ENCODE data around the gene FOXK1. TPM values are rescaled to one million over a fixed set of nuclear protein-coding genes. Genes with fewer than 3 reads are reported as not detected.
"Not testable (repeated sequence)": the region's sequence is repeated elsewhere in the genome, so short reads cannot be mapped to it uniquely, and the experiment has no call there.

FOXK1 gene
- polyA plus RNA-seq, 1 donor, result 17.1 TPM

DNA sequence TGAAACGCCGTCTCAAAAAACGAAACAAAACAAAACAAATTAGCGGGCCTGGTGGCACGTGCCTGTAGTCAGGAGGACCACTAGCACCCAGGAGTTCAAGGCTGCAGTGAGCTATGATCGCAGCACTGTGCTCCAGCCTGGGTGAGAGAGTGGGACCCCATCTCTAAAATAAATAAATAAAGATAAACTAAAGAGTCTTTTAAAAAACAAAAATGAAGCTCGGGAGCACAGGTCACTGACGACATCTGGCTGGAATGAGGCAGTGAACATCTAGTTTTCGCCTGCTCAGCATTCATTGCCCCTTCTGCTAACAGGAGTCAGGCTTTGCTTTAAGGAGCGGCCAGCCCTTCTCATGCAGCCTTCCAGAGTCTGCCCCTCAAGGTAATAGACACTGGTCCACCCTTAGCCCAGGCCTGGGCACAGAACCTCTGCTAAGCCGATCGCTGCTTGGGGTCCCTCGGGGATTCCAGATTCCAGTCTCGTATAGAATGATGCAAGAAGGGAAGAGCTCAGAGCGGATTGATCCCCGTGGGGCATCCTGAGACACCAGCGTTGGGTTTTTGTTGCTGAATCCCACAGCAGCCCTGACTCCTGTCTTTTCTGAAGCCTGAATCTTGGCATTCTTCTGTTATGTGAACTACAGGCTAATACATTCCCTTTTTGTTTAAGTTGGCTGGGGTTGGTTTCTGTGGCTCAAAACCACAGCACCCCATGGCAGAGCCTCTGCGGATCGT is 14.2 kb upstream of the FOXK1 start:
- no peak for DNase-seq (ENCODE audit: low read depth)

DNA sequence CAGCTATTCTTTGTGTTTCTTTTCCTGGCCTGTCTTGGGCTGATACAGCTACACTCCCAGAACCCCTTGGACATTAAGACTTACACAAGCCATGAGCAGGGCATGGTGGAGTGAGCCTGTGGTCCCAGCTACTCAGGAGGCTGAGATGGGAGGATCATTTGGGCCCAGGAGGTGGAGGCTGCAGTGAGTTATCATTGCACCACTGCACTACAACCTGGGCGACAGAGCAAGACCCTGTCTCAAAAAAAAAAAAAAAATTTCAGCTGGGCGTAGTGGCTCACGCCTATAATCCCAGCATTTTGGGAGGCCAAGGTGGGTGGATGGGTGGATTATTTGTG is 13.6 kb upstream of the FOXK1 start:
- DNase-seq (ENCODE audit: low read depth), result no peak

DNA sequence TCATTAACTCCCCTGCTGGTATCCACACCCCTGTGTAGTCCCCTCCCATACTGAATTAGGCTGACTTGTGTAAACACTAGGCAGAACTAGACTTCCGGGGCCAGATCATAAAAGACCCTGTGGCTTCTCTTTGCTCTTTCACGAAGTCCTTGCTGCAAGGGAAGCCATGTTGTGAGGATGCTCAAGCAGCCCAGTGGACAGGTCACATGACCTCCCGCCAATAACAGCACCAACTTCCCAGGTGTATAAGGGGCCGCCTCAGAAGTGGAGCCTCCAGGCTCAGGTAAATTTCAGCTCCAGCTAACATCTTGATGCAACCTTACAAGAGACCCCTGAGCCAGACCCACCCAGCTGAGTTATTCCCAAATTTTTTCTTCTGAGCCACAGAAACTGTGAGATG is 11.3 kb upstream of the FOXK1 start:
- DNase-seq (ENCODE audit: low read depth), result no peak

DNA sequence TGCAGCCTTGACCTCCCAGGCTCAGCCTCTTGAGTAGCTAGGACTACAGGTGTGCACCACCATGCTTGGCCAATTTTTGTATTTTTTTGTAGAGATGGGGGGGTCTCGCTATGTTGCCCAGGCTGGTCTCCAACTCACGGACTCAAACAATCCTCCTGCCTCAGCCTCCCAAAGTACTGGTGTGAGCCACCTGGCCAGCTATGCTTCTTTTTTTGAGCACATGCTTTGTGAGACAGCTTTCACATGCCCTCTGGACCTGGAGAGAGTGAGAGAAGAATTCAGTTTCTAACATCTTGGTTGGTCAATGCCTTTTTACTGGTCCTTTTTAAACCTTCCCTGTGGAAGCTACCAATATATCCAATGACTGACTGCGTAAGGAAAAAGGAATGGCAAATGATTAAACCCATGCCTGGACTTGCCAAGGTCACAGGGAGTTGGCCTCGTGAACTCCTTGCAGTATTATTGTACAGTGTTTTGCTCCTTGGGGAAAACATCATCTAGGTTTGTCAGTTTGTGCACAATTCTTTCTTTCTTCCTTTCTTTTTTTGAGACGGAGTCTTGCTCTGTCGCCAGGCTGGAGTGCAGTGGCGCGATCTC is 6.2 kb upstream of the FOXK1 start:
- no peak for DNase-seq (ENCODE audit: low read depth)

DNA sequence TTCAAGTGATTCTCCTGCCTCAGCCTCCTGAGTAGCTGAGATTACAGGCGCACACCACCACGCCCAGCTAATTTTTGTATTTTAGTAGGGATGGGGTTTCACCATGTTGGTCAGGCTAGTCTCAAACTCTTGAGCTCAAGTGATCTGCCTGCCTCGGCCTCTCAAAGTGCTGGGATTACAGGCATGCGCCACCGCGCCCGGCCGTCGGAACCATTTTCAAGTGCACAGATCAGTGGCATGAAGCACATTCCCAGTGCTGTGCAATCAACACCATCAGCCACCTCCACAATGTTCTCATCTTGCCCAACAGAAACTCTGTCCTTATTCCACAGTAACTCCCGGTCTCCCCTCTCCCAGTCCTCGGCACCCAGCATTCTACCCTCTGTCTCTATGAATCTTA is 4.6 kb upstream of the FOXK1 start:
- DNase-seq (ENCODE audit: low read depth), result not testable (repeated sequence)

DNA sequence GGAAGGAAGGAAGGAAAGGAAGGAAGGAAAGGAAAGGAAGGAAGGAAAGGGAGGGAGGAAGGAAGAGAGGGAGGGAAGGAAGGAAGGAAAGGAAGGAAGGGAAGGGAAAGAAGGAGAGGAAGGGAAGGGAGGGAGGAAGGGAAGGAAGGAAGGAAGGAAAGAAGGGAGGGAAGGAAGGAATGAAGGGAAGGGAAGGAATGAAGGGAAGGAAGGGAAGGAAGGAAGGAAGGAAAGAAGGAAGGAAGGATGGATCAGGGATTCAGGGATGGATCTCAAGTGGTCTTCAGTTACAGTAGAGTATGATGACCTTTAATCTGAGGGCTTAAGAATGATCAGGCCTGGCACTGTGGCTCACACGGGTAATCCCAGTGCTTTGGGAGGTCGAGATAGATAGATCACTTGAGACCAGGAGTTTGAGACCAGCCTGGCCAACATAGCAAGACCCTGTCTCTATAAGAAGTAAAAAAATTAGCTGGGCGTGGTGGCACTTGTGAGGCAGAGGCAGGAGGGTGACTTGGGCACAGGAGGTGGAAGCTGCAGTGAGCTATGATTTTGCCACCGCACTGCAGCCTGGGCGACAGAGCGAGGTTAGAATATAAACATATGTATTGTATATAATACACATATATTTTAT is 760 bp upstream of the FOXK1 start:
- no peak for DNase-seq (ENCODE audit: low read depth)

DNA sequence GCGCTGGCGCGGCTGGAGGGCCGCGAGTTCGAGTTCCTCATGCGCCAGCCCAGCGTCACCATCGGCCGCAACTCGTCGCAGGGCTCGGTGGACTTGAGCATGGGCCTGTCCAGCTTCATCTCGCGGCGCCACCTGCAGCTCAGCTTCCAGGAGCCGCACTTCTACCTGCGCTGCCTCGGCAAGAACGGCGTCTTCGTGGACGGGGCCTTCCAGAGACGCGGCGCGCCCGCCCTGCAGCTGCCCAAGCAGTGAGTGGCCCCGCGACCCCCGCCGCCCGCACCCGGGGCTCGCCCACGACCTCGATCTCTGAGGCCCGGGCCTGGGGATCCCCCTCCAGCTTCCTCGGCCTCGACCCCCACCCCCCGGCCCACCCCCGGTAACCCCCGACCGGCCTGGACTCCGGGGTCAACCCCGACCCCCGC is 537 bp downstream of the FOXK1 start:
- DNase-seq (ENCODE audit: low read depth), result no peak

DNA sequence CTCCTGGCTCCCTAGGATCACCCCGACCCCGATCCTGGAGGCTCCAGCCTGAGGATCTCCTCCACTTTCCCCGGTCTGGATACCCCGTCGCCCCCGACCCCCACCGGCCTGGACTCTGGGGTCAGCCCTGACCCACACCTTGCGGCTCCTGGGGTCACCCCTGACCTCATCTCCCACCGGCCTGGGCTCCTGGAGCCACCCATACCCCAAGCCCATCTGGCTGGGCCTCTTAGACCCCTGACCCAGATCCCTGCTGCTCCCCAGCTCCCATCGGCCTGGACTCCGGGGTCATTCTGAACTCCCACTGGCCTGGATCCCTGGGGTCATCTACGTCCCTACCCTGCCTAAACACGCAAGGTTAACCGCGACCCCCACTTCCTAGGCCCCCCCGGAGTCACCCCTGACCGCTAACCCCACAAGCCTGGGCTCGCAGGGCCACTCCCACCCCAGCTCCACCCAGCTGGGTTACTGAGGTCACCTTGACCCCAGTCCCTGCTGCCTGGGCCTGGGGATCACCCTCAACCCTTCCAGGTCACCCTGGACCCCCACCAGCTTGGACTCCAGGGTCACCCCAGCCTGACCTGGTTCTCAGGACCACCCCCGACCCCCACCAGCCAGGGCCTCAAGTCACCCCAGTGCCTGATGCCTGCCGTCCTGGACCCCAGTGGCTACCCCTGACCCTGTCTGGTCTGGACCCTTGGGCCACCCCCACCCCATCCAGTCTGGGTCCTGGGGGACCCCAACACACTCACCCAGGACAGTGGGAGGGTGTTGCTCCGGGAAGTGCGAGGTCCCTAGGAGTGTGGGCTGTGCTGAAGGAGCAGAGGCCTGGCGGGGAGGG is 1.2 kb downstream of the FOXK1 start:
- no peak for DNase-seq (ENCODE audit: low read depth)

DNA sequence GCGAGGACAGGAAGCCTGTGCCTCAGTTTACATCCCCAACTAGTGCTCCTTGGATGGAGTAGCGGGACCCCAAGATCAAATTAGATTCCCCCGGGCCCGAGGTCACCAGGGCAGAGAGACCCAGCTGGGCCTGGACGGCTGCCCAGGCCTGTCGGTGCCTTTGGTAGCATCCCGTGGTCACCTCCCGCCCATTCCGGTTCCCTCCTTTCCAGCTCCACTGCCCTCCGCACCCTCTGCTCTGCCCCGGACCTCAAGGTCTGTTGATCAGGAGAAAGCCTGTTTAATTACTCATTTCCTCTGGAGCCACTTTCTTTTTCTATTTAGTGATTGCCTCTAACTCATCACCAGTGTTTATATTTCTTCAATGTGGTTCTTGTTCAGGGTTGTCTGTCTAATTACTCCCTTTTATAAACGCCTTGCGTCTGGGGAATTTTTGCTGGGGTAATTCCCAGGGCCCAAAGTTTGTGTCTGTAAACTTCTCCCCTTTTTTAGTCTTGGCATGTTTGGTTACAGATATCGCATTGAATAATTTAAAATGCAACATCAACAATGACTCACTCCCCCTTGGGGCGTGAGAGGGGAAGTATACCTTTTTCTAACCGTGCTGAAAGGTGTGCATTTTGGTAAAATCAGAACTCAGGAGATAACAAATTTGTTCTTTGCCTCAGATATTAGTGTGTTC is 1.9 kb downstream of the FOXK1 start:
- DNase-seq (ENCODE audit: low read depth), result no peak

DNA sequence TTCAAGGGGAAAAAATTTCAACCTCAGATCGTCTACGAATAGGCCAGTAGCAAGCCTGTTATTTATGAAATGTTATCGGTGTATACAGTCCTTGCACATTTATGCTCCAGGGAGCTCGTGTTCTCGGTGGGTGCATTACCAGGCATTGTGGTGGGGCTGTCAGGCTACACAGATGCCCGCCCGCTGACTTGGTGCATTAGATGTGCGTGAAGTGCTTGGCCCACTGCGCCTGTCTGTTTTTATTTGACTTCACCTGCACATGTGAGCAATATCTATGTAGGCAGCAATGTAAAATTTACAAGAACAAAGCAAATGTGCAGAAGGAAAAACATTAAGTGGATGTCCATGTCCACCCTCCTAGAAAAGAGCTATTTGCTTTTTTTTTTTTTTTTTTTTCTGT is 2.8 kb downstream of the FOXK1 start:
- DNase-seq (ENCODE audit: low read depth), result no peak

DNA sequence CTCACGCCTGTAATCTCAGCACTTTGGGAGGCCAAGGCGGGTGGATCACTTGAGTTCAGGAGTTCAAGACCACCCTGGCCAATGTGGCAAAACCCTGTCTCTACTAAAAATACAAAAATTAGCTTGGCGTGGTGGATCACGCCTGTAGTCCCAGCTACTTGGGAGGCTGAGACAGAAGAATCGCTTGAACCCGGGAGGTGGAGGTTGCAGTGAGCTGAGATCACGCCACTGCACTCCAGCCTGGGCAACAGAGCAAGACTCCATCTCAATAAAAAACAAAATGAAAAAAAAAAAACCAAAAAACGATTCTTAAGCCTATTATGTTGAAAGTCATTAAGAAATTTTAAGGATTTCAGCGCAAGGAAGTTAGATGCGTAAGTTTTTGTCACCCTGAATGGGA is 3.6 kb downstream of the FOXK1 start:
- not testable (repeated sequence) for DNase-seq (ENCODE audit: low read depth)

DNA sequence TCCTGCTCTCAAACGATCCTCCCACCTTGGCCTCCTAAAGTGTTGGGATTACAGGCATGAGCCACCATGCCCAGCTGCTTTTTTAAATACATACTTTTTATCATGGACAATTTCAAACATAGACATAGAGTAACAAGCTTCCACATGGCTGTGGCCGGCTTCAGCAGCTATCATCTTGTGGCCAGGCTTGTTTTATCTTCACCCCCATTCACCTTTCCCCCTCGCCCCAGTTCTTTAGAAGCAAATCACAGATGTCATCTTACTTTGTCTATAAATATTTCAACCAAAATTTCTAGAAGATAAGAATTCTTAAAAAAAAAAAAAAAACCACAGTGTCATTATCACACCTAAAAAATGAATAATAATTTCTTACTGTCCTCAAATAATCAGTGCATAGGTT is 5.9 kb downstream of the FOXK1 start:
- DNase-seq (ENCODE audit: low read depth), result no peak

DNA sequence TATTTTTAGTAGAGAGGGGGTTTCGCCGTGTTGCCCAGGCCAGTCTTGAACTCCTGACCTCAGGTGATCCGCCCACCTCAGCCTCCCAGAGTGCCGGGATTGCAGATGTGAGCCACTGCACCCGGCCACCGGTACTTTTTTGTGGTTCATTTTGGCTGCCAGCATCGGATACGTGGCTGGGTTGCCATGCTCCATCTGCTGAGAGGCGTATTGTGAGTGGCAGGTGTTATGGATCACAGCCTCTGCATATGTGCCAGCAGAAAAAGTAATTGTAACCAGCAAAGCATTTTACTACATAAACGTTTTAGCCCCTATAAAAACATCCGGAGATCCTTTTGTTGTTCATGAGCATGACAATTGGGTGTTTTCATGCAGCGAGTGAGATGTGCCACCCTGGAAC is 7.1 kb downstream of the FOXK1 start:
- DNase-seq (ENCODE audit: low read depth), result no peak

DNA sequence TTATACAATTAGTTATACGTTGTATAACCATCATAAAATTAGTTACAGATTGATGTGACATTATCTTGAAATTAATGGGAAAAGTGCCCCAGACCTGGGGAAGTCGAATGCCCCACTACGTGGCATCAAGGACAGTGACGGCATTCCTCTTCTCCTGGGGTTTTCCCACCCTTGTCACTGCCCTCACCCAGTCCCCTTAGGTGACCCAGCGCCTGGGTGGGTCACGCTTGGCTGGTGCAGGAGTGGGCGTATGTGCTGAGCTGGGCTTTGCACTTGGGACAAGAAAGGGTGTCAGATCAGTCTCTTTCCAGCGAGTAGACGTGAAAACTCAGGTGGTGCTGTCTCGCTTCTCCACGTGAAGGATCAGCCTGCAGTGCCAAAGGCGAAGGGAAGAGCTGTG is 7.6 kb downstream of the FOXK1 start:
- DNase-seq (ENCODE audit: low read depth), result no peak

DNA sequence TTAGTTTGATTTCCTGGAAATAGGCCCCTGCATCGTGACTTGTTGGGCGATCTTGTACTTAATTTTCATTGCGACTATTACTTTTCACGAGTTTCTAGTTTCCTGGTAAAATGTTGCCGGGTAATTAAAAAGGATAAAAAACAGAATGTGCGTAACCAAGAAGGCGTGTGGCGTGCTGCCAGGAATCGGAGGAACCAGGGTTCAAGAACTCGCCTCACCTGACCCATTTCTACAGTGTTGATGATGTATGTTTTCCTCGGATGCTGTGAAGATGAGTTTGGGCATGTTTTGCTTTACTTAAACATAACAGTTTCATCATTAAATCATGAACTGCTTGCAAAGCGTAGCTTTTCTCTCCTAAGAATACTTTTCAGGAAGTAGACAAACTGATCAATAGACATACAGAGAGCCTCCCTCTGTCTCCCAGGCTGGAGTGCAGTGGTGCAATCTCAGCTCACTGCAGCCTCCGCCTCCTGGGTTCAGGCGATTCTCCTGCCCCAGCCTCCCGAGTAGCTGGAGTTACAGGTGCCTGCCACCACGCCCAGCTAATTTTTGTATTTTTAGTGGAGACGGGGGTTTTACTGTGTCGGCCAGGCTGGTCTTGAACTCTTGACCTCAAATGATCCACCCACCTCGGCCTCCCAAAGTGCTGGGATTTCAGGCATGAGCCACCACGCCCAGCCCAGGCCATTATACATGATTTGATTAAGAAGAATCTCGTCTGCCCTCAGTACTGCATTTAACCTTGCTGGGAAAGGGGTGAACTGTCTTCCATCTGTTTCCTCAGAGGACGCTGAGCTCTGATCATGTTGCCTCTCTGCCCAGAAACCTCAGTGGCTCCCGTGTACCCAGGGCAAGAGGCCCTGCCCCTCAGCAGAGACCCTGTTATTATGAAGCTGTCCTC is 9.1 kb downstream of the FOXK1 start:
- DNase-seq (ENCODE audit: low read depth), result no peak

DNA sequence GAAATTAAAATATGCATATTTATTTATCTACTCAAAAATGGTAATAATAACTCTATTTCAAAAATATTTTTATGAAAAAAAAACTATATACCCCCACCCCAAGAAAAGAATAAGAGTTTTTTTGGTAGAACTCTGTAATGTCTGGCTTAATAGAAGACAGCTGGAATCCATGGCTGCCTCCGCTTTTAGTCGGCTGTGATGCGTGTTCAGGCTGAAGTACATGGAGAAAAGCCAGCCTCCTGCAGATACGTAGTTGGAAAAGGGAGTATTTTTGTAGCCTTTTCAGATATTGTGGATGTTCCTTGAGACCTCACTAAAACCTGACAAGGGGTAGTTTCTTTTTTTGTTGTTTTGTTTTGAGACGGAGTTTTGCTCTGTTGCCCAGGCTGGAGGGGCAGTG is 10.0 kb downstream of the FOXK1 start:
- DNase-seq (ENCODE audit: low read depth), result peak; percentile 73

DNA sequence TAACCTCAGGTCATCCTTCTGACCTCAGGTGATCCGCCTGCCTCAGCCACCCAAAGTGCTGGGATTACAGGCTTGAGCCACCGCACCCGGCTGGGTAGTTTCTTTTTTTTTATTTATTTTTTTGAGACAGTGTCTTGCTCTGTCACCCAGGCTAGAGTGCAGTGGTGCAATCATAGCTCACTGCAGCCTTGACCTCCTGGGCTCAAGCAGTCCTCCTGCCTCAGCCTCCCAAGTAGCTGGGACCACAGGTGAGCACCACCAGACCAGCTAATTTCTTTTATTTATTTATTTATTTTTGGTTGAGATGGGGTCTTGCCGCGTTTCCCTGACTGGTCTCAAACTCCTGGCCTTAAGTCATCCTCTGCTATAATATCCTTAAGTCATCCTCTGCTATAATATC is 10.5 kb downstream of the FOXK1 start:
- DNase-seq (ENCODE audit: low read depth), result not testable (repeated sequence)

DNA sequence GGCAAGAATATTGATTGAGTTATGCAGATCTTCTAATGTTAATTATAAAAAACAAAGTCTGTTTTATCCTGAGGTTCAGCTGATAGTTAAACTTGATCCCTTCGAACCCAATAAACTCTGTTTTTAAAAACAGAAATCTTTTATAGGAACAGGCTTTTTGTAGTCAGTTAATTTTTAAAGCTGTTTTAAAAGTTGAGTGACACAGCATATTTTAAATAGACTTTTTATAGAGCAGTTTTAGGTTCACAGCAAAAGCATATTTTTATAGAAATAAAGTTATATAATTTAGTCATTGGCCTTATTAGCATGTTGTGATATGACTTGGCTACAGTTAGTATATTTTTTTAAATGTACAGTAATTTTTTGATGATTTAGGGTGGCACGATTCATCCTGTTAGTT is 11.1 kb downstream of the FOXK1 start:
- no peak for DNase-seq (ENCODE audit: low read depth)

DNA sequence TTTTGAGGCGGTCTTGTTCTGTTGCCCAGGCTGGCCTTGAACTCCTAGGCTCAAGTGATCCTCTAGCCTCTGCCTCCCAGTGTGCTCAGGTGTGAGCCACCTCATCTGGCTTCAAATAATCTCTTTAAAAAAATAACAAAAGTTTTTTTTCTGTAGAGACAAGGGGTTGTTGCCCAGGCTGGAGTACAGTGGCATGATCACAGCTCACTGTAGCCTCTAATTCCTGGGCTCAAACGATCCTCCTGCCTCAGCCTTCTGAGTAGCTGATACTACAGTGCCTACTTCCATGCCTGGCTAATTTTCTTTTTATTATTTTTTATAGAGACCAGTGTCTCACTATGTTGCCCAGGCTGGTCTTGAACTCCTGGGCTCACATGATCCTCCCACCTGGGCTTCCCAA is 11.7 kb downstream of the FOXK1 start:
- no peak for DNase-seq (ENCODE audit: low read depth)

DNA sequence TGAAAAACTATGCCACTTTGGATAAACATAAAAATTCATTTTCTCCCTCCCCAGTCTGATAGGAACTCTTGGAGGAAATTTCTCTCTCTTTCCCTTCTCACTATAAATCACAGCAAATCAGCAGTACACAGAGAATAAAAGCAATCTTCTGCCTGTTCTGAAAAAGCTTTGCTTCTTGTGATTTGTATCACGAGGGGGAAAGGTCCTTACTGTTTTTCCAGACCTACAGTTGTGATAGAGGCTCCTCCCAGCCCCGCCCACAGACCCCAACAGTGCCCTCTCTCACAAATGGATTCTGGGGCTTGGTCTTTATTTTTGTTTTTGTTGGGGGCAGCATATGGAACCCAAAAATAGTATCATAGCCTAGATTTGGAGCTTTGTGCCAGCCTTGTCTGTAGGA is 12.2 kb downstream of the FOXK1 start:
- DNase-seq (ENCODE audit: low read depth), result no peak

DNA sequence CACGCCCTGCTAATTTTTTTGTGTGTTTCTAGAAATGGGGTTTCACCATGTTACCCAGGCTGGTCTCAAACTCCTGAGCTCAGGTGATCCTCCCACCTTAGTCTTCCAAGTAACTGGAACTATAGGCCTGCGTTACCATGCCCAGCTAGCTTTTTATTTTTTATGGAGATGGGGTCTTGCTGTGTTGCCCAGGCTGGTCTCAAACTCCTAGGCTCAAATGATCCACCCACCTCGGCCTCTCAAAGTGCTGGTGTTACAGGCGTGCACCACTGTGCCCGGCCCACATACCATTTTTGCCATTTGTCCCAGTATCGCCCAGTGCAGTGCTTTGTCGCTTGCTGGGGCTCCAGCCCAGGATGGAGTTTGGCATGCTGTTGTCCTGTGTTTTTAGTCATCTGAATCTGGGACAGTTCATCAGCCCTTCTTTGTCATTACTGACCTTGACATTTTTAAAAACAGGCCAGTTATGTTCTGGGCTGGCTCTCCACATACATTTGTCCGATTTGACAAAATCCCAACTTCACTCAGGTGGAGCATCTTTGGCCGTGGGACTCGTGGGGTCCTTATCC is 16.7 kb downstream of the FOXK1 start:
- DNase-seq (ENCODE audit: low read depth), result no peak
